ENCODE data around the gene RFX1.

Gene RFX1

GRCh38 chr19:14006766-14007562 is 844 bp upstream of the RFX1 start:
- TF ChIP-seq, protein P1, sequence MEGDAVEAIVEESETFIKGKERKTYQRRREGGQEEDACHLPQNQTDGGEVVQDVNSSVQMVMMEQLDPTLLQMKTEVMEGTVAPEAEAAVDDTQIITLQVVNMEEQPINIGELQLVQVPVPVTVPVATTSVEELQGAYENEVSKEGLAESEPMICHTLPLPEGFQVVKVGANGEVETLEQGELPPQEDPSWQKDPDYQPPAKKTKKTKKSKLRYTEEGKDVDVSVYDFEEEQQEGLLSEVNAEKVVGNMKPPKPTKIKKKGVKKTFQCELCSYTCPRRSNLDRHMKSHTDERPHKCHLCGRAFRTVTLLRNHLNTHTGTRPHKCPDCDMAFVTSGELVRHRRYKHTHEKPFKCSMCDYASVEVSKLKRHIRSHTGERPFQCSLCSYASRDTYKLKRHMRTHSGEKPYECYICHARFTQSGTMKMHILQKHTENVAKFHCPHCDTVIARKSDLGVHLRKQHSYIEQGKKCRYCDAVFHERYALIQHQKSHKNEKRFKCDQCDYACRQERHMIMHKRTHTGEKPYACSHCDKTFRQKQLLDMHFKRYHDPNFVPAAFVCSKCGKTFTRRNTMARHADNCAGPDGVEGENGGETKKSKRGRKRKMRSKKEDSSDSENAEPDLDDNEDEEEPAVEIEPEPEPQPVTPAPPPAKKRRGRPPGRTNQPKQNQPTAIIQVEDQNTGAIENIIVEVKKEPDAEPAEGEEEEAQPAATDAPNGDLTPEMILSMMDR (IDR thresholded peaks at IDR 0.05; ENCODE audit: insufficient read depth, low read depth, low read length, missing control alignments) = no peak
- peak overlapping the region; percentile 76 for H3K4me3 ChIP-seq (ENCODE audit: low read depth, low read length)
- no peak for DNase-seq (ENCODE audit: low read depth)

- H3K4me3 ChIP-seq (ENCODE audit: low read depth, low read length) = peak overlapping the region; percentile 79
- TF ChIP-seq, protein P1 (IDR thresholded peaks at IDR 0.05; ENCODE audit: insufficient read depth, low read depth, low read length, missing control alignments) = no peak
- DNase-seq (ENCODE audit: low read depth) = peak; percentile 95
These were observed 603 bp downstream of the RFX1 start for GRCh38 chr19:14005349-14006084.

DNA sequence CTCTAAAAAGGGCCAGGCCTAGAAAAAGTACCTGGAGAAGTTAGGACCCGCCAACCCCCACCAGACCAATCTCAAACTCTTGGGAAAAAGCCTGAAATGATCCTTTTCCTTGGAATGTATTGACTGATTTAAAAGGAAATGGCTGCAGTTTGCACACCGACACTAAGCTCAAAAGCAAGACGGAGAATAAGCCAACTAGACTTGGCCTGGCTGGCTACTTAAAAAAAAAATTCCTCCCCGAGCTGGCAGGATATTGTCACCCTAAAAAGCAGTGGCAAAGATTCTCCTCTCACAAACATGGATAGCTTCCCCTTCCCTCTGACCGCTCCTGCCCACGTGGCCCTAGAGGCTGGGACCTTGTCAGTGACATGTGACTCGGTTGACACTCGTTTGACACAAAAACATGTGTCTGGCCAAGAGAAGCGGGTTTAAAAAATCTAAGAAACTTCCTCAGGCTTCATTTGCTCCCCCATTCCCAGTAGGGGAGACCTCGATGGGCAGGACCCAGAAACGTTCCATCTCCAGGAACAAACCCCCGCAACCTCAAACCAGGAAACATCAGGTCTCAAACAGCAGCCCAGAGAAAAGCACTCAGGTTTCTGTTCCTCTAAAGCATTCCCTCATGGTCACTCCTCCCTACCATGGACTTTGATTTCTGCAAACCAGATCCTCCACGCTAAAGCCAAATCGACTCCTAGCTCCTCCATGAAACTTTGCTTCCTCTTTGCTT is 1.3 kb downstream of the RFX1 start:
- DNase-seq (ENCODE audit: low read depth) = peak; percentile 55
- TF ChIP-seq, protein P1 (IDR thresholded peaks at IDR 0.05; ENCODE audit: insufficient read depth, low read depth, low read length, missing control alignments) = no peak
- H3K4me3 ChIP-seq (ENCODE audit: low read depth, low read length) = peak overlapping the region; percentile 79

DNA sequence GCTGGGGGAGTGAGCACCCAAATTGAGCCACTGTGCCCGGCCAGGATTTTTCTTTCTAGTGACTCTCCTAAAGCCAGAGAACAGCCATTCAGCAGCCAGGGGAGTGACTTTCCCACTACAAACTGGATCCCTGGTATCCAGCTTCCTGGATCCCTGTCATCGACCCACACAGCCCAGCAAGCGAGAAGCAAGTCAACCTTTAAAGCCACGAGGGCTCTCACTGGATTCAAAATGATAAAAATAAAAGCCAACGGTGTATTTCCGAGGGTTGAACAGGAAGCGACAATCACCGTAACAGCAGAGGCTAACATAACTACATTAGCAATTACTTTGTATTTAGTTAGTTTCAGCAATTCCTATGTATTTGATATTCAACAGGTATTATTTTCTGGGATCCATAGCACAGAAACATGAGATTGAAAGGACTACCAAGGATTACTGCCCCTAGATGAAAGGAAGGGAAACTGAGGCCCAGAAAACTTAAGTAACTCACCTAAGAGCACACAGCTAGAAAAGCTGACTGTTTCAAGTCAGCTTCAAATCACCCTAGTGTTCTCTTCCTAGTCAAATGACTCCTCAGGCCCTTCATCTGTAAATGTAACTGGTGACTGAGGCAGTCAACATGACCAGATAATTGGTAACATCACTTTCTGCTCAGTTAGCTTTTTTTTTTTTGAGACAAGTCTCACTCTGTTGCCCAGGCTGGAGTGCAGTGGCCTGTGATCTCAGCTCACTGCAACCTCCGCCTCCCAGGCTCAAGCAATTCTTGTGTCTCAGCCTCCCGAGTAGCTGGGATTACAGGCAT is 2.7 kb downstream of the RFX1 start:
- peak; percentile 47 for DNase-seq (ENCODE audit: low read depth)
- TF ChIP-seq, protein P1 (IDR thresholded peaks at IDR 0.05; ENCODE audit: insufficient read depth, low read depth, low read length, missing control alignments) = no peak
- peak overlapping the region; percentile 7; the same call in 1 of the 2 replicates for H3K4me3 ChIP-seq (ENCODE audit: low read depth, low read length)

GRCh38 chr19:14002571-14003250 is 3.4 kb downstream of the RFX1 start:
- H3K4me3 ChIP-seq (ENCODE audit: low read depth, low read length) = peak overlapping the region; percentile 7
- DNase-seq (ENCODE audit: low read depth) = peak; percentile 72
- TF ChIP-seq, protein P1 (IDR thresholded peaks at IDR 0.05; ENCODE audit: insufficient read depth, low read depth, low read length, missing control alignments) = no peak

All from GM12865 (cell line).